SW 1271 (cell line): ENCODE data around the gene MTUS2.

Source experiments
- DNase-seq, 2 experiments: peaks; one replicate each; lab custom pipeline; 2025; lab: John Stamatoyannopoulos, UW

Gene MTUS2

GRCh38 chr13:28820099-28821051, at the start of gene MTUS2:
MTUS2 (plus strand) TSS chr13:28820339.
- no peak for DNase-seq

GRCh38 chr13:28778308-28779215, 41.6 kb upstream of the MTUS2 start:
- no peak for DNase-seq

GRCh38 chr13:28792992-28793391, 27.1 kb upstream of the MTUS2 start:
- no peak for DNase-seq

GRCh38 chr13:28794396-28794795, 25.7 kb upstream of the MTUS2 start:
- DNase-seq = no peak

- DNase-seq = no peak
Measured at GRCh38 chr13:28796938-28797257, 23.2 kb upstream of the MTUS2 start.

- no peak for DNase-seq
Measured at GRCh38 chr13:28805193-28805819, 14.8 kb upstream of the MTUS2 start.

- no peak for DNase-seq
Measured at GRCh38 chr13:28817204-28817603, 2.9 kb upstream of the MTUS2 start.

GRCh38 chr13:28819046-28819730, 951 bp upstream of the MTUS2 start:
- DNase-seq = no peak

GRCh38 chr13:28819735-28820098, 422 bp upstream of the MTUS2 start:
- DNase-seq = peak in 1 of 2 experiments; percentile 5

- no peak for DNase-seq
Measured at GRCh38 chr13:28822151-28822550, 2.0 kb downstream of the MTUS2 start.

- no peak for DNase-seq
Measured at GRCh38 chr13:28822801-28823200, 2.7 kb downstream of the MTUS2 start.

- no peak for DNase-seq
Measured at GRCh38 chr13:28825379-28825778, 5.2 kb downstream of the MTUS2 start.

- DNase-seq = no peak
Measured at GRCh38 chr13:28826368-28826767, 6.2 kb downstream of the MTUS2 start.

GRCh38 chr13:28830580-28830979, 10.4 kb downstream of the MTUS2 start:
- DNase-seq = no peak

GRCh38 chr13:28831117-28831516, 11.0 kb downstream of the MTUS2 start:
- no peak for DNase-seq

GRCh38 chr13:28837111-28837510, 17.0 kb downstream of the MTUS2 start:
- DNase-seq = no peak

- no peak for DNase-seq
Measured at GRCh38 chr13:28843639-28844038, 23.5 kb downstream of the MTUS2 start.

- DNase-seq = no peak
Measured at GRCh38 chr13:28849441-28849840, 29.3 kb downstream of the MTUS2 start.

GRCh38 chr13:28850226-28850625, 30.1 kb downstream of the MTUS2 start:
- DNase-seq = no peak

GRCh38 chr13:28851422-28851821, 31.3 kb downstream of the MTUS2 start:
- no peak for DNase-seq

- DNase-seq = no peak
Measured at GRCh38 chr13:28854657-28855056, 34.5 kb downstream of the MTUS2 start.

GRCh38 chr13:28856287-28856686, 36.1 kb downstream of the MTUS2 start:
- DNase-seq = no peak
